TTC549 (cell line): ENCODE results near the gene ASCL2.
"Not testable (repeated sequence)": the region's sequence is repeated elsewhere in the genome, so short reads cannot be mapped to it uniquely, and the experiment has no call there.

Source experiments
- FAIRE-seq: peaks from 2 replicates; lab custom pipeline; 2012; peaks lifted over from hg19 to GRCh38; lab: Jason Lieb, UNC

Gene ASCL2

GRCh38 chr11:2259466-2259830, 10.9 kb downstream of the ASCL2 start:
- FAIRE-seq = no peak

GRCh38 chr11:2258501-2259465, 11.6 kb downstream of the ASCL2 start:
- no peak for FAIRE-seq

- no peak for FAIRE-seq
Observed at GRCh38 chr11:2256951-2257700, 13.3 kb downstream of the ASCL2 start.

- FAIRE-seq = no peak
Observed at GRCh38 chr11:2256293-2256913, 14.0 kb downstream of the ASCL2 start.

DNA sequence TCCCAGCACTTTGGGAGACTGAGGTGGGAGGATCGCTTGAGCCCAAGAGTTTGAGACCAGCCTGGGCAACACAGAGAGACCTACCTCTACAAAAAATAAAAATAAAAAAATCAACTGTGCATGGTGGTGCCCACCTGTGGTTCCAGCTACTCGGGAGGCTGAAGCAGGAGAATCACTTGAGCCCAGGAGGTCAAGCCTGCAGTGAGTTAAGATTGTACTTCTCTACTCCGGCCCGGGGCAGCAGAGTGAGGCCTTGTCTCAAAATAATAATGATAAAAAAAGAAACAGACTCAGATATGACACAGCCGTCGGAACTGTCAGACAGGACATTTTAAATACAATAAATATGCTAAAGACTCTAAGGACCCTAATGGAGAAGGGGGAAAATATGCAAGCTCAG, 18.4 kb downstream of the ASCL2 start:
- no peak for FAIRE-seq

DNA sequence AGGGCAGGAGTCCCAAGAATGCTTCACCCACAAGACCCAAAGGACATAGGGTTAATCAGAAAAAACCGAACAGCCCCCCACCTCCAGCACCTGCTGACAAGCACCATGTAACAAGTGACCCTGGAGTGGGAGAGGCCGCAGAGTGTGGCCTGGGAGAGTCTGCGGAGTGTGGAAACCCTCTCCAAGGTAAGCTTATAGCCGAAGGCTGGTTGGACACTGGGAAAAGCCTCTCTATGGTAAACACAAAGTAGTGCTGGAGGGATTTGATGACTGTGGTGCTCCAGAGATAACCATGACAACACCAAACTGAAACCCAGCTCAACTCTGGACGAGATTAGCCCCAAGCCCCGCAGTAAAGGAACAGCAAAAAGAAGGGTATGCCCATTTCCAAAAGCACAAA, 19.2 kb downstream of the ASCL2 start:
- FAIRE-seq = no peak

DNA sequence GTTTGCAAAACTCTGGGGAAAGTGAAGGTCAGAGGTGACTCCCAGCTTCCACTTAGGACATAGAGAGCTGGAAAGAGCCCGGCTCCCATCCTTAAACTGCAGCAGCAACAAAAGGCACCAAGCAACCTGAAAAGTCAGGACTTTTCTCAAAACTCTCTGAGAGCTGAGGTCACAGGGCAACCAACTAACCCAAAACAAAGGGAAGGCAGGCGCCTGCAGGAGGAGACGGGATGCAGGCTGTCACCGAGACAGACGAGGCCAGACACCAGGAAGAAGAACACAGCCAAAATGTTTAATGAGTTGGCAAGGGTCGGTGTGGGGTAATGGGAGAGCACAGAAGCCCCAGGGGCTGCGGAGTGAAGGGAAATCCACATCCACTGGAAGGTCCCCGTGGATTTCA, 19.9 kb downstream of the ASCL2 start:
- FAIRE-seq = no peak

- FAIRE-seq = no peak
Observed at GRCh38 chr11:2250041-2250440, 20.3 kb downstream of the ASCL2 start.

DNA sequence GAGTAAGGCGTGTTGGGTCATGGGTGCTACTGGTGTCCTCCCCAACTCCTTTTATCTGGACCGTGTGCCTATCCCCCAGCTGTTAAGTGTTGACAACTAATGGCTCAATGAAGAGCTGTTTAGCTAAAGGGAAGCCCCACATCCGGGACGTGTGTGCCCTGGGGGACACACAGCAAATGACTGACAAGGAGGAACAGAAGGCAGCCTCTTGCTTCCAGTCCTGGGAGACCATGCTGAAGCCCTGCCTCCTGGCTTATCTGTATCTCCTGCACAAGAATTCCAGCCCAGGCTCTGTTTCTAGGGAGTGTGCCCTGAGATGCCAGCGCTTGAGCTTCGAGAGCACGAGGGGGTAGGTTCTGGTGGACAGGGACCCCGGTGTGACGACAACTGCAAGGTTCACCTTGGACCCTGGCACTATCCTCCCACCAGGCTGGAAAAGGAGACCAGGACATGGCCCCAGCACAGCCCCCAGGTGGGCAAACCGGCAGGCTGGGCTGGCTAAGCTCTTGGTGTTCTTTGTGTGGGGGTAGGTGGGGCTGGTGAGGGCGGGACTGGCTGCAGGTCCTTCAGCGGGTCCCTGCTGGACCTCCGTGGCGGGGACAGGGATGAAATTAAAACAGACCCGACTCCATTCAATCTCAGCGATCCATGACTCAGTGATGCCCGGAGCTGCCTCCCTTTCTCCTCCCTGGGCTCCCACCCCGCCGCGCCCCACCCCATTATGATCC, 21.0 kb downstream of the ASCL2 start:
- no peak for FAIRE-seq

DNA sequence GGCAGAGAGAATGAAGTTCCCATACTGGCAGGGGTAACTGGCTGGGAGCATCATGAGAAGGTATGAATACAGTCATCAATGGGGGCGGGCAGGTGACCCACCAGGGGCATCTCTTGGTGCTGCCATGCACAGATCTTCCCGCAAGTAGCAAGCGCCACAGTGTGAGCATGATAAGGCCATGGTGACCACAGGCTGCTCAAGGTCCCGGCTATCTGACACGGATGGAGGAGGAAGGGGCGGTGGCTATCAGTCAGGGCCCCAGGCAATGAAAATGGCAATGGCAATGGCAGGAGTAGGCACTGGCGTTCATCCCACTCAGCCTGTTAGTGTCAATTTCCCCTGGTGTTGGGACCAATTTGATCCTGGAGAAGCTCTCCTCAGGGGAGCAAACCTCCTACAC, 21.6 kb downstream of the ASCL2 start:
- FAIRE-seq = no peak

- no peak for FAIRE-seq
Observed at GRCh38 chr11:2248242-2248641, 22.1 kb downstream of the ASCL2 start.

GRCh38 chr11:2247496-2247895, 22.9 kb downstream of the ASCL2 start:
- FAIRE-seq = no peak

GRCh38 chr11:2240834-2241233, 29.6 kb downstream of the ASCL2 start:
- no peak for FAIRE-seq

DNA sequence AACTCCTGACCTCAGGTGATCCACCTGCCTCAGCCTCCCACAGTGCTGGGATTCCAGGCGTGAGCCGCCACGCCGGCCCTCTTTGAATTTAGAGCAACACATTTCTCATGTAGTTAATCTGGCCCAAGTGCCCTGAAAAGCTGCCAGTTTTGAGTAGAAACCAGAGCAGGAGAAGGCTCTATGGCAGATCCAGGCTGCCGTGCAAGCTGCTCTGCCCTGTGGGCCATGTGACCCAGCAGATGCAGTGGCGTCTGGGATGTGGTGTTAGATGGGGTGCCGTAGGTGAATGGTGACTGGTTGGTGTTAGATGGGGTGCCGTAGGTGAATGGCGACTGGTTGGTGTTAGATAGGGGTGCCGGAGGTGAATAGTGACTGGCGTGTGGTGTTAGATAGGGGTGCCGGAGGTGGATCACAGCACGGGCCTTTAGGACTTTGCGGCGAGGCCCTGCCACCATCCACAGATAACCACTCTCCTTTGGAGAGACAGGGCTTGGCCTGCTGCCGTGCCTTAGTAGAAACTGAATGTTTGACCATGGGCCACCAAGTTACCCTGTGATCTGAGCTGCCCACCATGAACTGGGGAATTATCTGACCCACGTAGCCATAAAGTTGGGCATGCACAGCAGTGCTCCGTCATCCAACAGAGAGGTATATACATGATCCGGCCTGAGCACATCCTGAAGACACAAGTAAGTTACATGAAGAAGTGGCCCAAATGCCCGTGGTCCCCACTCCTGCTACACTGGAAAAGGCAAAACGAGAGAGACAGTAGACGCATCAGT, 32.7 kb downstream of the ASCL2 start:
- no peak for FAIRE-seq

GRCh38 chr11:2236381-2237134, 33.8 kb downstream of the ASCL2 start:
- FAIRE-seq = not testable (repeated sequence)

GRCh38 chr11:2235588-2236326, 34.6 kb downstream of the ASCL2 start:
- FAIRE-seq = no peak

DNA sequence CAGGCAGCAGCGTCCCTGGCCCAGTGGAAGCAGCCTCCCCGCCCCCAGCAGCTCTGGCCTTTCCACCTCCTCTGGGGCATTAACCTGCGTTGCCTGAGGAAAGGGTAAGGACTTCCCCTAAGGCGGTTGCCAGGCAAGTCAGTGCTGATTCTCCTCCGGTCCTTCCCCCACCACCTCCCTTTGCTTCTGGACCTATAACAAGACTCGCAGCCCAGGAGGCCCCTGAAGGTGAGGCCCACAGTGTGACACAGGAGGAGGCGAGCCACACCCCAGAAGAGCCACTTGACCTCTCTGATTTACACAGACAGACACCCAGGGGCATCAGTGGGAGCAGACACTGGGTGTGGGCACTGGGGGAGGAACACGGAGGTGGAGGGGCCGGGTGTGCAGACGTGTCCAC, 35.4 kb downstream of the ASCL2 start:
- FAIRE-seq = no peak

GRCh38 chr11:2233693-2234455, 36.5 kb downstream of the ASCL2 start:
- no peak for FAIRE-seq

DNA sequence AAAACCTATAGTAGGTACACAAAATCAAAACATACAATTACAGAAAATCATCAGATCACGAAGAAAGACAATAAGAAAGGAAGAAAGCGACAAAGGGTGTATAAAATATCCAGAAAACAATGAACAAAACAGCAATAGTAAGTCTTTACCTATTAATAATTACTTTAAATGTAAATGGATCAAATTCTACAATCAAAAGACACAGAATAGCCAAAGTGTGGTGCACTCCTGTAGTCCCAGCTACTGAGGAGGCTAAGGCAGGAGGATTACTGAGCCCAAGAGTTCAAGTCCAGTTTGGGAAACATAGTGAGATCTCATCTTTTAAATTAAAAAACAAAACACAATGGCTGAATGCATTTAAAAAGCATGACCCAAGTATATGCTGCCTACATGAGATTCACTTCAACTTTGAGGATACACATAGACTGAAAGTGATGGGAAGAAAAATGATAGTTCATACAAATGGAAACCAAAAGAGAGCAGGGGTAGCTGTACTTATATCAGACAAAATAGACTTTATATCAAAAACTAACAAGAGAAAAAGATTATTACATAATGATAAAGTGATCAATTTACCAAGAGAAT, 40.6 kb downstream of the ASCL2 start:
- no peak for FAIRE-seq
